ENCODE data around the gene CLIC3.

The CLIC3 gene

DNA sequence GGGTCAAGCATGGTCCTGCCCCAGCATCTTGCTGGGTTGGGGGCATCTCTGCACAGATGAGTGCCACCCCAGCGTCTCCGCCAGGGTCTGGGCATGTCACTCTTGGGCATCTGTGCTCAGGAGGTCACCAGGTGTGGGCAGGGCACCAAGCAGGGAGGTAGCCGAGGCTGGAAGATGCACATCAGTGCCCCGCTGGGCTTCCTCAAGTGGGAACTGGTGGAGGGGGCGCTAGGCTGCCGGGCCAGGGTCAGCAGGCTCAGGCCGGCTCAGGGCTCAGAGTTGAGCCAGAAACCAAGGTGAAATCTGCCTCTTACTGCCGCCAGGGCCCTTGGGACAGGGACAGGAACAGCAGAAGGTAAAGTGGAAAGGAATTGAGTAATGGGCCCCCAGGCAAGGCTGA lies 39.6 kb upstream of the CLIC3 start:
- Histone ChIP-seq H3F3A (ENCODE audit: insufficient read depth) (no peaks in the 10 kb centered on the region), H3K9me3 (ENCODE audit: insufficient read depth, low read length) (no peaks in the 10 kb centered on the region), H3K9me2 (replicated peaks; ENCODE audit: insufficient read depth, low read length) (no peaks in the 10 kb centered on the region), H3K4me3 (ENCODE audit: insufficient read depth, low read length, poor library complexity, severe bottlenecking) (no peak overlapping the region), H3K27me3 (ENCODE audit: low read length) (no peaks in the 10 kb centered on the region), H3K27ac (ENCODE audit: low read depth, low read length) (no peak overlapping the region), H2AFZ (ENCODE audit: low read depth, low read length, severe bottlenecking) (no peak overlapping the region), H3K36me3 (ENCODE audit: low read length) (no peaks in the 10 kb centered on the region), H3K4me2 (ENCODE audit: low read depth, low read length, poor library complexity, severe bottlenecking) (no peak overlapping the region), H3K9ac (ENCODE audit: low read length) (no peak overlapping the region), H4K20me1 (ENCODE audit: low read depth, low read length) (no peaks in the 10 kb centered on the region), H3K79me2 (ENCODE audit: insufficient read depth, low read length) (no peaks in the 10 kb centered on the region)
- TF ChIP-seq, protein P1, sequence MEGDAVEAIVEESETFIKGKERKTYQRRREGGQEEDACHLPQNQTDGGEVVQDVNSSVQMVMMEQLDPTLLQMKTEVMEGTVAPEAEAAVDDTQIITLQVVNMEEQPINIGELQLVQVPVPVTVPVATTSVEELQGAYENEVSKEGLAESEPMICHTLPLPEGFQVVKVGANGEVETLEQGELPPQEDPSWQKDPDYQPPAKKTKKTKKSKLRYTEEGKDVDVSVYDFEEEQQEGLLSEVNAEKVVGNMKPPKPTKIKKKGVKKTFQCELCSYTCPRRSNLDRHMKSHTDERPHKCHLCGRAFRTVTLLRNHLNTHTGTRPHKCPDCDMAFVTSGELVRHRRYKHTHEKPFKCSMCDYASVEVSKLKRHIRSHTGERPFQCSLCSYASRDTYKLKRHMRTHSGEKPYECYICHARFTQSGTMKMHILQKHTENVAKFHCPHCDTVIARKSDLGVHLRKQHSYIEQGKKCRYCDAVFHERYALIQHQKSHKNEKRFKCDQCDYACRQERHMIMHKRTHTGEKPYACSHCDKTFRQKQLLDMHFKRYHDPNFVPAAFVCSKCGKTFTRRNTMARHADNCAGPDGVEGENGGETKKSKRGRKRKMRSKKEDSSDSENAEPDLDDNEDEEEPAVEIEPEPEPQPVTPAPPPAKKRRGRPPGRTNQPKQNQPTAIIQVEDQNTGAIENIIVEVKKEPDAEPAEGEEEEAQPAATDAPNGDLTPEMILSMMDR (IDR thresholded peaks at IDR 0.05; ENCODE audit: insufficient read depth, low read length, poor library complexity, severe bottlenecking), result no peak
- no peak for TF ChIP-seq EZH2phosphoT487 (conservative IDR thresholded peaks at IDR 0.05; ENCODE audit: low read length)

- H2AFZ ChIP-seq (ENCODE audit: low read depth, low read length, severe bottlenecking), result no peak overlapping the region
- no peaks in the 10 kb centered on the region for H3K9me3 ChIP-seq (ENCODE audit: insufficient read depth, low read length)
- H3K9ac ChIP-seq (ENCODE audit: low read length), result no peak overlapping the region
- H4K20me1 ChIP-seq (ENCODE audit: low read depth, low read length), result no peaks in the 10 kb centered on the region
- H3F3A ChIP-seq (ENCODE audit: insufficient read depth), result no peaks in the 10 kb centered on the region
- H3K27me3 ChIP-seq (ENCODE audit: low read length), result no peaks in the 10 kb centered on the region
- TF ChIP-seq EZH2phosphoT487 (conservative IDR thresholded peaks at IDR 0.05; ENCODE audit: low read length), result no peak
- TF ChIP-seq, protein P1 (IDR thresholded peaks at IDR 0.05; ENCODE audit: insufficient read depth, low read length, poor library complexity, severe bottlenecking), result no peak
- no peak overlapping the region for H3K4me3 ChIP-seq (ENCODE audit: insufficient read depth, low read length, poor library complexity, severe bottlenecking)
- H3K79me2 ChIP-seq (ENCODE audit: insufficient read depth, low read length), result no peaks in the 10 kb centered on the region
- no peak overlapping the region for H3K4me2 ChIP-seq (ENCODE audit: low read depth, low read length, poor library complexity, severe bottlenecking)
- no peaks in the 10 kb centered on the region for H3K36me3 ChIP-seq (ENCODE audit: low read length)
- H3K27ac ChIP-seq (ENCODE audit: low read depth, low read length), result no peak overlapping the region
- H3K9me2 ChIP-seq (replicated peaks; ENCODE audit: insufficient read depth, low read length), result no peaks in the 10 kb centered on the region
Measured at GRCh38 chr9:137035507-137035834, 39.1 kb upstream of the CLIC3 start.

- H3K27ac ChIP-seq (ENCODE audit: low read depth, low read length), result no peak overlapping the region
- no peak for TF ChIP-seq EZH2phosphoT487 (conservative IDR thresholded peaks at IDR 0.05; ENCODE audit: low read length)
- TF ChIP-seq, protein P1 (IDR thresholded peaks at IDR 0.05; ENCODE audit: insufficient read depth, low read length, poor library complexity, severe bottlenecking), result peak; percentile 90
- no peaks in the 10 kb centered on the region for H3K36me3 ChIP-seq (ENCODE audit: low read length)
- H3K4me3 ChIP-seq (ENCODE audit: insufficient read depth, low read length, poor library complexity, severe bottlenecking), result no peak overlapping the region
- no peak overlapping the region for H2AFZ ChIP-seq (ENCODE audit: low read depth, low read length, severe bottlenecking)
- H3F3A ChIP-seq (ENCODE audit: insufficient read depth), result no peaks in the 10 kb centered on the region
- no peaks in the 10 kb centered on the region for H3K27me3 ChIP-seq (ENCODE audit: low read length)
- no peaks in the 10 kb centered on the region for H3K79me2 ChIP-seq (ENCODE audit: insufficient read depth, low read length)
- no peaks in the 10 kb centered on the region for H4K20me1 ChIP-seq (ENCODE audit: low read depth, low read length)
- H3K9me2 ChIP-seq (replicated peaks; ENCODE audit: insufficient read depth, low read length), result no peaks in the 10 kb centered on the region
- no peak overlapping the region for H3K9ac ChIP-seq (ENCODE audit: low read length)
- no peak overlapping the region for H3K4me2 ChIP-seq (ENCODE audit: low read depth, low read length, poor library complexity, severe bottlenecking)
- H3K9me3 ChIP-seq (ENCODE audit: insufficient read depth, low read length), result no peaks in the 10 kb centered on the region
Measured at GRCh38 chr9:137034709-137035506, 38.5 kb upstream of the CLIC3 start.

Measured in SU-DHL-6 (cell line).